Trophoblast cell (in vitro differentiated cells and primary cell): Measurements from ENCODE around the gene ERICH3.

Source experiments
- DNase-seq, 2 donors: peaks; one replicate each; pipeline ENCODE4 v3.0.0-alpha.2; 2016
- H2AFZ ChIP-seq: 2 replicates; pipeline ENCODE4 v1.6.1; 2013; ENCODE audit warnings: low read length, moderate library complexity, mild to moderate bottlenecking; ENCODE audit not compliant: insufficient read depth, poor library complexity
- H2AK5ac ChIP-seq: 2 replicates; pipeline ENCODE4 v1.6.1; 2013; ENCODE audit warnings: mild to moderate bottlenecking, low read length
- H2BK120ac ChIP-seq: 2 replicates; pipeline ENCODE4 v1.6.1; 2013; ENCODE audit warnings: low read length, mild to moderate bottlenecking, moderate library complexity; ENCODE audit not compliant: insufficient read depth, poor library complexity
- H2BK12ac ChIP-seq: 2 replicates; pipeline ENCODE4 v1.6.1; 2013; ENCODE audit warnings: mild to moderate bottlenecking, low read length, moderate library complexity
- H2BK5ac ChIP-seq: 2 replicates; pipeline ENCODE4 v1.6.1; 2013; ENCODE audit warnings: low read length, low read depth, moderate library complexity, mild to moderate bottlenecking; ENCODE audit not compliant: poor library complexity
- H3K14ac ChIP-seq: 2 replicates; pipeline ENCODE4 v1.6.1; 2013; ENCODE audit warnings: mild to moderate bottlenecking, low read length
- H3K18ac ChIP-seq: 2 replicates; pipeline ENCODE4 v1.6.1; 2013; ENCODE audit warnings: mild to moderate bottlenecking, low read length
- H3K23ac ChIP-seq: 2 replicates; pipeline ENCODE4 v1.6.1; 2013; ENCODE audit warnings: low read length
- H3K27ac ChIP-seq: 2 replicates; pipeline ENCODE4 v1.5.1; 2013; ENCODE audit warnings: low read depth, mild to moderate bottlenecking, inconsistent platforms, low read length, moderate library complexity
- H3K27me3 ChIP-seq: 2 replicates; pipeline ENCODE4 v1.6.1; 2013; ENCODE audit warnings: inconsistent platforms, mild to moderate bottlenecking, low read length, moderate library complexity; ENCODE audit not compliant: insufficient read depth
- H3K36me3 ChIP-seq, 2 experiments: 1 replicate in 1 of 2; 2 replicates in 1 of 2; pipeline ENCODE4 v1.6.1; 2013; ENCODE audit warnings: low read length in 2 of 2, mild to moderate bottlenecking in 2 of 2, moderate library complexity in 1 of 2; ENCODE audit not compliant: insufficient read depth in 2 of 2, control insufficient read depth in 1 of 2
- H3K4ac ChIP-seq: 2 replicates; pipeline ENCODE4 v1.6.1; 2013; ENCODE audit warnings: low read depth, mild to moderate bottlenecking, low read length, moderate library complexity
- H3K4me1 ChIP-seq, 2 experiments: 1 replicate in 1 of 2; 2 replicates in 1 of 2; pipeline ENCODE4 v1.6.1; 2013; ENCODE audit warnings: low read length in 2 of 2, mild to moderate bottlenecking in 2 of 2, moderate library complexity in 1 of 2; ENCODE audit not compliant: insufficient read depth in 2 of 2, control insufficient read depth in 1 of 2
- H3K4me2 ChIP-seq: 2 replicates; pipeline ENCODE4 v1.6.1; 2013; ENCODE audit warnings: inconsistent platforms, mild to moderate bottlenecking, low read length, moderate library complexity
- H3K4me3 ChIP-seq: 2 replicates; pipeline ENCODE4 v1.5.1; 2013; ENCODE audit warnings: mild to moderate bottlenecking, low read depth, low read length, inconsistent platforms
- H3K79me1 ChIP-seq: one replicate; pipeline ENCODE4 v1.6.1; 2013; ENCODE audit warnings: low read length
- H3K79me2 ChIP-seq: 2 replicates; pipeline ENCODE4 v1.6.1; 2013; ENCODE audit warnings: low read length, mild to moderate bottlenecking; ENCODE audit not compliant: control insufficient read depth, insufficient read depth, poor library complexity
- H3K9ac ChIP-seq: 2 replicates; pipeline ENCODE4 v1.6.1; 2013; ENCODE audit warnings: mild to moderate bottlenecking, low read length
- H3K9me3 ChIP-seq: 2 replicates; pipeline ENCODE4 v1.6.1; 2013; ENCODE audit warnings: low read depth, mild to moderate bottlenecking, control low read depth, inconsistent platforms, low read length; ENCODE audit not compliant: insufficient read depth
- H4K12ac ChIP-seq: 2 replicates; pipeline ENCODE4 v1.6.1; 2013; ENCODE audit warnings: low read depth, mild to moderate bottlenecking, low read length, moderate library complexity
- H4K8ac ChIP-seq: 2 replicates; pipeline ENCODE4 v1.6.1; 2013; ENCODE audit warnings: low read depth, mild to moderate bottlenecking, low read length, moderate library complexity
- H4K91ac ChIP-seq: one replicate; pipeline ENCODE4 v1.6.1; 2013; ENCODE audit warnings: low read depth, mild to moderate bottlenecking, low read length, moderate library complexity
- WGBS: extraction: QIAGEN DNeasy Blood & Tissue Kit; methylation state at CpG from one replicate; pipeline ENCODE4 v1.1.7; 2013; ENCODE audit warnings: missing lambda C conversion rate; ENCODE audit not compliant: insufficient read length, insufficient coverage; ENCODE audit errors: extremely low coverage; 5-methylcytosine and 5-hydroxymethylcytosine counted together

Gene ERICH3

DNA sequence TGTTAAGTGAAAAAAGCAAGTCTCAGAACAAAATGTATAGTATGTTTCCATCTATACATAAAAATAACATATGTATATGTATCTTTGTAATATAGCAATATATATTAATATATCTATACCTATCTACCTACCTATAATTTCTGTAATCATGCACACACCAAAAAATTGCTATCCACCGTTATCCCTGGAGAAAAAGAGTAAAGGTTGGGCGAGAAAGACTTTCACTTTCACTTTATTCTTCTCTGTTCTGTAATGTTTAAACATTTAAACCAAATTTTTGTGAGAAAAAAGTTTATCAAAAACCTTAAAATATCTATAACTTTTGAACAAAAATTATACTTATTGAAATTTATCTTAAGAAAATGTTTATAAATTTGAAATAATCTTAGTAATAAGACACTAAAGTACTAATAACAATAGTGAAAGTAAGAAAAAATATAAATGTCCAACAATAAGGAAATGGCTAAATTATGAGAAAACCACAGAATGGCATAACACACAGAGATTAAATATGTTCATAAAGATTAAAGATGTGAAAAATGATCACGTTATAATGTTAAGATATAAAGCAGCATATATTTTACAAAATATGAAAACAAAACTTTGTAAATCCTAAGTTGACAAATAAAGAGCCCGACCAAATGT, 87.2 kb downstream of the ERICH3 start:
- H3K4me3 ChIP-seq, result no peak overlapping the region
- H3K4me2 ChIP-seq, result no peak overlapping the region
- H2BK12ac ChIP-seq, result no peak overlapping the region
- H2AK5ac ChIP-seq, result no peak overlapping the region
- H3K4ac ChIP-seq, result no peak overlapping the region
- no peaks in the 10 kb centered on the region for H3K36me3 ChIP-seq
- no peak overlapping the region for H4K12ac ChIP-seq
- H3K79me1 ChIP-seq, result no peaks in the 10 kb centered on the region
- H3K9ac ChIP-seq, result no peak overlapping the region
- no peak overlapping the region for H2BK5ac ChIP-seq
- no peak overlapping the region for H3K18ac ChIP-seq
- no peak overlapping the region for H3K23ac ChIP-seq
- no peak overlapping the region for H4K8ac ChIP-seq
- no peak overlapping the region for H3K14ac ChIP-seq
- WGBS, result no CpG with 5 or more reads among the region's 4 CpGs
- H3K79me2 ChIP-seq, result no peaks in the 10 kb centered on the region
- H4K91ac ChIP-seq, result no peak overlapping the region
- no peaks in the 10 kb centered on the region for H3K27me3 ChIP-seq
- no peak overlapping the region for H2AFZ ChIP-seq
- H3K27ac ChIP-seq, result no peak overlapping the region
- no peaks in the 10 kb centered on the region for H3K4me1 ChIP-seq
- H3K9me3 ChIP-seq, result no peaks in the 10 kb centered on the region
- no peak for DNase-seq
- no peak overlapping the region for H2BK120ac ChIP-seq

DNA sequence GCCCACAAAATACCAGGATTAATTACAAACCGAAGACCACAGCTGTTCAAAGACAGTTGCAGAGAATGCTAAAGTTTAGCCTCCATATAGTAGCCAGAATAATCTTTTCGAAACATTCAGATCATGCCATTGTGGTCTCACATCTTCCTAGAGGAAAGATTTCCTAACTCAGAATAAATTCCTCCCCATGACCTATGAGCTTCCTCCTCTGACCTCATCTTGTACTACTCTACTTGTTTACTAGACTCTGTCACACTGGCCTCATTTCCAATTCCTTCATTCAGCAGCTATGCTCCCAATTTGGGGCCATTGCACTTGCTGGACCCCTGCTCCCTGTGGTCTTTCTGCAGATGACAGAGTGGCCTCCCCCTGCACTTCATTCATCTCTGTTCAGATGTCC, 89.4 kb downstream of the ERICH3 start:
- H3K4me1 ChIP-seq, result no peaks in the 10 kb centered on the region
- H4K91ac ChIP-seq, result no peak overlapping the region
- H3K4me3 ChIP-seq, result no peak overlapping the region
- H3K23ac ChIP-seq, result no peak overlapping the region
- no peak overlapping the region for H3K18ac ChIP-seq
- H3K79me1 ChIP-seq, result no peaks in the 10 kb centered on the region
- no peak overlapping the region for H2BK120ac ChIP-seq
- no peak overlapping the region for H2AFZ ChIP-seq
- no peak overlapping the region for H3K4ac ChIP-seq
- no peak overlapping the region for H4K8ac ChIP-seq
- no peak overlapping the region for H3K9ac ChIP-seq
- H3K27ac ChIP-seq, result no peak overlapping the region
- H3K79me2 ChIP-seq, result no peaks in the 10 kb centered on the region
- peak in 1 of 2 donors; percentile 17 for DNase-seq
- H2AK5ac ChIP-seq, result no peak overlapping the region
- H4K12ac ChIP-seq, result no peak overlapping the region
- H3K36me3 ChIP-seq, result no peaks in the 10 kb centered on the region
- no peak overlapping the region for H3K4me2 ChIP-seq
- no peak overlapping the region for H3K14ac ChIP-seq
- H3K27me3 ChIP-seq, result no peaks in the 10 kb centered on the region
- H3K9me3 ChIP-seq, result no peaks in the 10 kb centered on the region
- no peak overlapping the region for H2BK5ac ChIP-seq
- WGBS, result no CpG with 5 or more reads among the region's 2 CpGs
- no peak overlapping the region for H2BK12ac ChIP-seq

DNA sequence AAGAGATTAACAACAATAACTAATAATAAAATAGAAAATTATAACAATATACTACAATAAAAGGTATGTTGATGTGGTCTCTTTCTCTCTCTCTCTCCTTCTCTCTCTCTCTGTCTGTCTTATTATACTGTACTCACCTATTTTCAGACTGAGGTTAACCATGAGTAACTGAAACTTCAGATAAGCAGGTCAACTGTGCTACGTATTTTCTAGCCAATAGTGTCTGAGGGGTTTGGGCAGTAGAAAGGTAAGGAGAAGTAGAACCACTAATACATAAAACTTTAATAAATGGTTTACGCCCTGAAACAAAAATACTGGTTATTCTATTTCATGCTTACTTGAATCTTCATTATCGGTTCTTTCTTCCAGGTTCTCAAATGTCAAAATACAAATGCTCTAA, 90.2 kb downstream of the ERICH3 start:
- H2AK5ac ChIP-seq, result no peak overlapping the region
- no peaks in the 10 kb centered on the region for H3K27me3 ChIP-seq
- H3K4me2 ChIP-seq, result no peak overlapping the region
- no peak overlapping the region for H4K12ac ChIP-seq
- no peaks in the 10 kb centered on the region for H3K79me1 ChIP-seq
- WGBS, result no CpG with 5 or more reads among the region's 3 CpGs
- H2BK120ac ChIP-seq, result no peak overlapping the region
- H2BK12ac ChIP-seq, result no peak overlapping the region
- no peaks in the 10 kb centered on the region for H3K36me3 ChIP-seq
- no peak overlapping the region for H3K27ac ChIP-seq
- H4K8ac ChIP-seq, result no peak overlapping the region
- no peak overlapping the region for H2AFZ ChIP-seq
- no peak overlapping the region for H3K23ac ChIP-seq
- H3K4me1 ChIP-seq, result no peaks in the 10 kb centered on the region
- no peaks in the 10 kb centered on the region for H3K79me2 ChIP-seq
- no peak overlapping the region for H3K9ac ChIP-seq
- no peak for DNase-seq
- no peak overlapping the region for H3K4me3 ChIP-seq
- no peak overlapping the region for H2BK5ac ChIP-seq
- no peak overlapping the region for H3K14ac ChIP-seq
- no peaks in the 10 kb centered on the region for H3K9me3 ChIP-seq
- no peak overlapping the region for H3K18ac ChIP-seq
- H3K4ac ChIP-seq, result no peak overlapping the region
- H4K91ac ChIP-seq, result no peak overlapping the region

DNA sequence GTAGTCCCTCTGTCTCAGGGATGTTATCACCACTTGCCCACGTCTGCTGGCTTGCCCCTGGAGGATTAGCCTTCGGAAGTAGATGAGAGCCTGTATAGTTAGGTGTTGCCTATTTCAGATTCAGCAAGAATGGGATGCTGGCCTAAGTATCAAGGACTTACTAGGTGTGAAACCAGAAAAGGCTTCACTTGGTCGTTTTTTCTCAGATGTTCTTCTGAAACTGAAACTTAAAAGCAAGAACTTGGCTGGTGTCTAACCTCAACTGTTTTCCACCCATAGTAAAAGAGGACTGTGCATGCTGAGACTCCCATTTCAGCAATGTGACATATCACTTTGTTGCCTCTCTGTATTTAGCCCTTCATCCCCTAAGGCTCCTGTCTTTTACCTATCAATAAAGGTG, 94.2 kb downstream of the ERICH3 start:
- H3K27ac ChIP-seq, result no peak overlapping the region
- no peaks in the 10 kb centered on the region for H3K9me3 ChIP-seq
- no peak overlapping the region for H4K12ac ChIP-seq
- no peaks in the 10 kb centered on the region for H3K4me1 ChIP-seq
- H3K9ac ChIP-seq, result no peak overlapping the region
- no peak overlapping the region for H2BK5ac ChIP-seq
- no peak overlapping the region for H3K4me2 ChIP-seq
- H3K79me2 ChIP-seq, result no peaks in the 10 kb centered on the region
- no peak overlapping the region for H4K8ac ChIP-seq
- no peak overlapping the region for H3K4me3 ChIP-seq
- H3K27me3 ChIP-seq, result no peaks in the 10 kb centered on the region
- H3K36me3 ChIP-seq, result no peaks in the 10 kb centered on the region
- H3K79me1 ChIP-seq, result no peaks in the 10 kb centered on the region
- H3K23ac ChIP-seq, result no peak overlapping the region
- H3K18ac ChIP-seq, result no peak overlapping the region
- no peak overlapping the region for H4K91ac ChIP-seq
- H2BK12ac ChIP-seq, result no peak overlapping the region
- no peak for DNase-seq
- H2BK120ac ChIP-seq, result no peak overlapping the region
- H2AK5ac ChIP-seq, result no peak overlapping the region
- no peak overlapping the region for H3K14ac ChIP-seq
- no peak overlapping the region for H3K4ac ChIP-seq
- no peak overlapping the region for H2AFZ ChIP-seq
- WGBS, result no CpG with 5 or more reads among the region's 3 CpGs
